ENCODE data around the gene PLOD2.

PLOD2 gene

GRCh38 chr3:146037697-146038096 lies 123.3 kb downstream of the PLOD2 start:
- DNase-seq (ENCODE audit: low read depth) = no peak

- no peak for DNase-seq (ENCODE audit: low read depth)
Measured at GRCh38 chr3:146036281-146036680, 124.7 kb downstream of the PLOD2 start.

GRCh38 chr3:146035366-146035765 lies 125.6 kb downstream of the PLOD2 start:
- no peak for DNase-seq (ENCODE audit: low read depth)

GRCh38 chr3:146033950-146034349 lies 127.0 kb downstream of the PLOD2 start:
- no peak for DNase-seq (ENCODE audit: low read depth)

- no peak for DNase-seq (ENCODE audit: low read depth)
Measured at GRCh38 chr3:146026547-146026946, 134.4 kb downstream of the PLOD2 start.

- DNase-seq (ENCODE audit: low read depth) = no peak
Measured at GRCh38 chr3:146024260-146024659, 136.7 kb downstream of the PLOD2 start.

- DNase-seq (ENCODE audit: low read depth) = no peak
Measured at GRCh38 chr3:146020969-146021368, 140.0 kb downstream of the PLOD2 start.

- no peak for DNase-seq (ENCODE audit: low read depth)
Measured at GRCh38 chr3:146019508-146019907, 141.5 kb downstream of the PLOD2 start.

All from HS-27A (cell line).